Measurements from ENCODE around the gene FHAD1.
"Not testable (repeated sequence)": the region's sequence is repeated elsewhere in the genome, so short reads cannot be mapped to it uniquely, and the experiment has no call there.

FHAD1 gene

DNA sequence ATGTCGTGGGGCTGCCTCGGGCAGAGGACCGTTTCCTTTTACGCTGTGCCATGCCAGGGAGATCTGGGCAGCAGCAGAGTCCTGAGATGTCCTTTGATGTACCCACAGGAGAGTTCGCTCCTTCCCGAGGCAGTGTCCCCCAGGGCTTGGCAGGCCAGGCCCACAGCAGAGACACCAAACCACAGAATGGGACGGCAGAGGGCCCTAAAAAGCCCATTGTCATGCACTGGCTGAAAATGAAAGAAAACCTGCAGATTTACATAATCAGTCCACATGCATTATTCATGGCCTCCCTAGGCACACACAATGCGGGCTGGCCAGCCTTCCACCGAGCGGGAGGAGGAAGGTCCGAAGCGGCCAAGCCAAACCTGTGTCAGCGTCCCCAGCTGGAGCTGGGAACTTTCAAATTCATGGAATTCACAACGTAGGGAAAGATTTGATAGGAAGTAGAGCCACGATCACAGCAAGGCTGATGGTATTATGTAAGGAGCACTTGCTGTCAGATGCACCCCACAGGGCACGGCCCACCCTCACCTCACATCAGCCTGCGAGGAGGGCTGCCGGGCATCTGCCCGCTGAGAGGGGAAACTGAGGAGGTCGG, 137.4 kb downstream of the FHAD1 start:
- Histone ChIP-seq H3K27me3 (ENCODE audit: insufficient read depth, low read length) (peaks cover 90% of the 10 kb centered on the region), H3K9ac (ENCODE audit: low read depth, low read length) (no peak overlapping the region), H3K4me3 (ENCODE audit: low read length) (peak overlapping the region; percentile 33), H3K36me3 (ENCODE audit: insufficient read depth, low read length) (no peaks in the 10 kb centered on the region), H3K27ac (ENCODE audit: low read depth, low read length) (peak overlapping the region; percentile 65; the same call in 1 of the 2 replicates), H3K4me1 (ENCODE audit: insufficient read depth, low read length) (peaks cover 34% of the 10 kb centered on the region), H3K9me3 (ENCODE audit: insufficient read depth, low read depth, low read length) (no peaks in the 10 kb centered on the region)
- WGBS: 3% methylated on average over 18 of the region's 20 CpGs

DNA sequence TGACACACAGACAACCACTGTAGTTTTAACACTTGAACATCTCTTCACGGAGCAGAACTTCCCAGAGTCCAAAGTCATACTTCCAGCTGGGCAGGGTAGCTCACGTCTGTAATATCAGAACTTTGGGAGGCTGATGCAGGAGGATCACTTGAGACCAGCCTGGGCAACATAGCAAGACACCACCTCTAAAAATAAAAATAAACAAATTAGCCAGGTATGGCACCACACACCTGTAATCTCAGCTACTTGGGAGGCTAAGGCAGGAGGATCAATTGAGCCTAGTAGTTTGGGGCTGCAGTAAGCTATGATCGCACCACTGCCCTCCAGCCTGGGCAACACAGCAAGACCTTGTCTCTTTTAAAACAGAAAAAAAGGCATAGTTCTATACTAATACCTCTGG, 138.4 kb downstream of the FHAD1 start:
- H3K4me3 ChIP-seq (ENCODE audit: low read length): no peak overlapping the region
- H3K9ac ChIP-seq (ENCODE audit: low read depth, low read length): no peak overlapping the region
- H3K4me1 ChIP-seq (ENCODE audit: insufficient read depth, low read length): peaks cover 34% of the 10 kb centered on the region
- no peaks in the 10 kb centered on the region for H3K9me3 ChIP-seq (ENCODE audit: insufficient read depth, low read depth, low read length)
- no peak overlapping the region for H3K27ac ChIP-seq (ENCODE audit: low read depth, low read length)
- no peaks in the 10 kb centered on the region for H3K36me3 ChIP-seq (ENCODE audit: insufficient read depth, low read length)
- H3K27me3 ChIP-seq (ENCODE audit: insufficient read depth, low read length): peaks cover 83% of the 10 kb centered on the region
- WGBS: 74% methylated on average over 3 of the region's 3 CpGs

DNA sequence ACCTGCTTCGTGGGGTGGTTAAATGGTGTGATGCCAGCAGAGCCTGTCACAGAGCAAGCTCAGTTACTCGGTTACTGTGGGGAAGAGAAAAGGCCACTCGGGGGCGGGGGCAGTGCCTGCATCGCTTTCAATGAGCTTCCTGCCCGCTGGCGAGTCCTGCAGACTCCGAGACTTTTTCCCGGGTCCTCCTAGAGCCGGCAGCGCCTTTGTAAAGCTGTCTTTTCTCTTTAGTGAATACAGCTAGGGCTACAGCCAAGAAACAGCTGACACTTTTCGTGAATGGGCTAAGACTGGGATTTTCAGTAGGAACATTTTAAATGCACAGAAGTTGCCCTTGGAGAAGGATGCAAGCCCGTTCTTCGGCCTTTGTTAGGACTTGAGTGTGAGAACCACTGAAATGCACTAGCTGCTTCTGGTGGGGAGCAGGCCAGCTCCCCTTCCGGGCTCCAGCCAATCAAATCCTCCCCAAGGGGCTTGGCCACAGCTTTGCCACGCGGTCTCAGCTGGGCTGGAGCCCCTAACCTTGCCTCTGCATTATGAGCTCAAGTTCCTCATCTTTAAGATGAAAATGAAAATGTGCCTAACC, 139.2 kb downstream of the FHAD1 start:
- 0 out of 2 replicates have a peak overlapping the region, but pooled peaks have one; percentile 18 for H3K9ac ChIP-seq (ENCODE audit: low read depth, low read length)
- no peak overlapping the region for H3K27ac ChIP-seq (ENCODE audit: low read depth, low read length)
- peaks cover 75% of the 10 kb centered on the region for H3K27me3 ChIP-seq (ENCODE audit: insufficient read depth, low read length)
- 0 out of 2 replicates have a peak overlapping the region, but pooled peaks have one; percentile 1 for H3K4me3 ChIP-seq (ENCODE audit: low read length)
- WGBS: 16% methylated on average over 17 of the region's 17 CpGs
- H3K9me3 ChIP-seq (ENCODE audit: insufficient read depth, low read depth, low read length): no peaks in the 10 kb centered on the region
- H3K36me3 ChIP-seq (ENCODE audit: insufficient read depth, low read length): no peaks in the 10 kb centered on the region
- H3K4me1 ChIP-seq (ENCODE audit: insufficient read depth, low read length): peaks cover 34% of the 10 kb centered on the region

DNA sequence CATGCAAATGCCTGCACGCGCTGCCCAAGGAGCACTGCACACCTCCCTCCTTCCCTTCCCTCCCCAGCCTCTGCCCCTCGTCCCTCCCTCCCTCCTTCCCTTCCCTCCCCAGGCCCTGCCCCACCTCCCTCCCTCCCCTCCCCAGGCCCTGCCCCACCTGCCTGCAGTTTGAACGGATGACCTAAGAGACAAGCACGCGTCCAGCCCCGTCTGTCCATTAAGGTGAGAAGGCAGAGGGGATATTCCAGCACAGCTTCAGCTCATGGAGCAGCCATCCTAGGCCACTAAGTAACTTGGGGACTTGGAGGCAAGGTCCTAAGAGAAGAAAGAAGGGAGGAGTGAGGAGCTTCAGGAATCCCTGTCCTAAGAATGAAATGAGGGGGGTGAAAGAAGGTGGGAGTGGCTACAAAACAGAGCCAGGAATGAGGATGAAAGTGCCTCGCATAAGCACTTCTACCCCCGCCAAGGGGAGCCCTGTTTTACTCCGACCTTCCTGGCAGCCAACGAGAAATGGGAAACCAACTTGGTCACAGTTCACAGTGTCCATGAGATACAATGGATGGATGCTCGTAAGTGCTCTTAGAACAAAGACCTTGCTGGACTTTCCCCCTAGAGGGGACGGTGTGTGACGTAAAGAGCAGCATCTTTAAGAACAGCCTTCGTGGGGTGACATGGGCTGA, 141.3 kb downstream of the FHAD1 start:
- Histone ChIP-seq H3K9me3 (ENCODE audit: insufficient read depth, low read depth, low read length) (no peaks in the 10 kb centered on the region), H3K4me3 (ENCODE audit: low read length) (0 out of 2 replicates have a peak overlapping the region, but pooled peaks have one; percentile 3), H3K27me3 (ENCODE audit: insufficient read depth, low read length) (peaks cover 54% of the 10 kb centered on the region), H3K9ac (ENCODE audit: low read depth, low read length) (no peak overlapping the region), H3K4me1 (ENCODE audit: insufficient read depth, low read length) (peaks cover 33% of the 10 kb centered on the region), H3K27ac (ENCODE audit: low read depth, low read length) (no peak overlapping the region), H3K36me3 (ENCODE audit: insufficient read depth, low read length) (no peaks in the 10 kb centered on the region)
- 52% methylated on average over 14 of the region's 15 CpGs for WGBS

DNA sequence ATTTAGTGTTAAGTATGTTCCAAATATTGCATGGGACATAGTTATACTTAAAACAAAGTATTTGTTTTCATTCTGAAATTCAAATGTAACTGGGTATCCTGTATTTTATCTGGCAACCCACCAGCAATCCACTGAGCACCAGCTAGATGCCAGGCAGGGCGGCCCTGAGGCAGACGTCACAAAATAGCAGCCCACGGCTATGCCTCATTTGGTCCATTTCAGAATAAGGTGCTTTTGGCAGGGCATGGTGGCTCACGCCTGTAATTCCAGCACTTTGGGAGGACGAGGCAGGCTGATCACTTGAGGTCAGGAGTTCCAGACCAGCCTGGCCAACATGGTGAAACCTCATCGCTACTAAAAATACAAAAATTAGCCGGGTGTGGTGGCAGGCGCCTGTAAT, 142.8 kb downstream of the FHAD1 start:
- H3K9me3 ChIP-seq (ENCODE audit: insufficient read depth, low read depth, low read length); H3K4me3 ChIP-seq (ENCODE audit: low read length); H3K27ac ChIP-seq (ENCODE audit: low read depth, low read length); H3K36me3 ChIP-seq (ENCODE audit: insufficient read depth, low read length); H3K9ac ChIP-seq (ENCODE audit: low read depth, low read length): not testable (repeated sequence)
- WGBS: 95% methylated on average over 8 of the region's 8 CpGs
- H3K27me3 ChIP-seq (ENCODE audit: insufficient read depth, low read length): peaks cover 39% of the 10 kb centered on the region
- peaks cover 29% of the 10 kb centered on the region for H3K4me1 ChIP-seq (ENCODE audit: insufficient read depth, low read length)

DNA sequence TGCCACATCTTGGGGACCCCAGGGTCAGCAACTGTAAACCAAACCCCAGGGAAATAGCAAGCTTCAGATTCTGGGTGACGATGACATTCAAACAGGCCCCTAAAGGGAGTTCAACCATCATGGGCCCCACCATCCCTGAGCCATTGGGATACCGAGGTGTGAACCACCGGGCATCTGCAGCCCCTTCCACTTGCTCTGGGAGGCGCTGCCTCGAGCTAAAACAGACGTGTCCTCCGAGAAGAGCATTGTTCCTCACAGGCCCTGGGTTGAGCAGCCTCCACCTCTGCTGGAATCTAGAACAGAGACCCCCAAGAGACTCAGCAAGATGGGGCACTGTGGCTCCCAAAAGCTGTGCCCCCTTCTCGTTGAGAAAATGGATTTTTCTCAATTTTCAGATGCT, 143.6 kb downstream of the FHAD1 start:
- 87% methylated on average over 8 of the region's 8 CpGs for WGBS
- no peaks in the 10 kb centered on the region for H3K36me3 ChIP-seq (ENCODE audit: insufficient read depth, low read length)
- no peaks in the 10 kb centered on the region for H3K9me3 ChIP-seq (ENCODE audit: insufficient read depth, low read depth, low read length)
- no peak overlapping the region for H3K4me3 ChIP-seq (ENCODE audit: low read length)
- peaks cover 30% of the 10 kb centered on the region for H3K27me3 ChIP-seq (ENCODE audit: insufficient read depth, low read length)
- no peak overlapping the region for H3K27ac ChIP-seq (ENCODE audit: low read depth, low read length)
- no peak overlapping the region for H3K9ac ChIP-seq (ENCODE audit: low read depth, low read length)
- H3K4me1 ChIP-seq (ENCODE audit: insufficient read depth, low read length): peaks cover 23% of the 10 kb centered on the region

DNA sequence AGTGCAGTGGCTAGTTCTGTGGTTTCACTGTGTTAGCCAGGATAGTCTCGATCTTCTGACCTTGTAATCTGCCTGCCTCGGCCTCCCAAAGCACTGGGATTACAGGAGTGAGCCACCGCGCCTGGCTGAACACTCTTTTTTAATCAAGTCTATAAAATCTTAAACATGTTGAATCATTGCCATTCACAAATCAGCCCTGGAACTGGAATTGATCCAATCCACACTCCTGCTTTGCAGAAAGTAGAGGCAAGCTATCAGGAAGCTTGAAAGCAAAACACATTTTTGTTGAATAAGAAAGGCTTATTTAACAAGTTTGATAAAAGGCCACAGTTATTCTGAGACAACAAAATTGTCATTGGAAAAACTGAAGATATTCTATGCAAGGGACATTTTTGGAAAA, 144.3 kb downstream of the FHAD1 start:
- Histone ChIP-seq H3K9ac (ENCODE audit: low read depth, low read length) (no peak overlapping the region), H3K36me3 (ENCODE audit: insufficient read depth, low read length) (no peaks in the 10 kb centered on the region), H3K27ac (ENCODE audit: low read depth, low read length) (no peak overlapping the region), H3K4me1 (ENCODE audit: insufficient read depth, low read length) (peaks cover 17% of the 10 kb centered on the region; the same call in 1 of the 2 replicates), H3K4me3 (ENCODE audit: low read length) (no peak overlapping the region), H3K9me3 (ENCODE audit: insufficient read depth, low read depth, low read length) (no peaks in the 10 kb centered on the region), H3K27me3 (ENCODE audit: insufficient read depth, low read length) (peaks cover 23% of the 10 kb centered on the region)
- WGBS: 93% methylated on average over 4 of the region's 4 CpGs

DNA sequence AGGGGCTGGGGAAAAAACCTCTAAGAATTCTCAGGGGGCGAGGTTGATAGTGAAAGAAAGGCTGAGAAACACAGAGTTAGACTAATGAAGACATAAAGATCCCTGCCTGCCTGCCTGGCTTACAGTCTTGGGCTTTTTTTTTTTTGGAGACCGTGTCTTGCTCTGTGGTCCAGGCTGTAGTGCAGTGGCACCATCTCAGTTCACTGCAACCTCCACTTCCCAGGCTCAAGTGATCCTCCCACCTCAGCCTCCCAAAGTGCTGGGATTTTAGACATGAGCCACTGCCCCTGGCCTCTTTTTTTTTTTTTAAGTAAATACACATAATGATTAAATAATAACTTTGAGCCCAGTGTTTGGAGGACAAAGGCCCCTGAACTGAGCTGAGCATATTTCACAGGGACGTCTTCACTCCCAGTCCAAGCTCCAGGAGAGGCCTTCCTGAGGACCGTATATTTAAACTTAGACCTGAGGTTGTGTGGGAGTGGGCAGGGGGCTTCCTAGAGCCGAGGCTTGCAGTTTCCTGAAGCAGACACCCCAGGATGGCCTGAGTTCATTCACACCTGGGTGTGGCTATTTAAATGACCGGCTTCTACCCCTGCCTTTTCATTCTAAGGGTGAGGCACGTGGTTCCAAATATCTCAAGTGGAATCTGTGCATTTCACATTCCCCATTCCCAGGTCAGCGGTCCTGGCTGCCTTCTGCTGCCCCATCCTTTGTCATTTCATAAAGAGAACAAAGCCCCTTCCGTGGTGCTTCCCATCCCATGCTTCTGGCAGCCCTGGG, 146.6 kb downstream of the FHAD1 start:
- H3K9me3 ChIP-seq (ENCODE audit: insufficient read depth, low read depth, low read length): no peaks in the 10 kb centered on the region
- no peak overlapping the region for H3K27ac ChIP-seq (ENCODE audit: low read depth, low read length)
- 0 out of 2 replicates have a peak, but pooled peaks cover 7% of the 10 kb centered on the region for H3K4me1 ChIP-seq (ENCODE audit: insufficient read depth, low read length)
- H3K9ac ChIP-seq (ENCODE audit: low read depth, low read length): no peak overlapping the region
- peaks cover 5% of the 10 kb centered on the region; the same call in 1 of the 2 replicates for H3K27me3 ChIP-seq (ENCODE audit: insufficient read depth, low read length)
- H3K36me3 ChIP-seq (ENCODE audit: insufficient read depth, low read length): no peaks in the 10 kb centered on the region
- H3K4me3 ChIP-seq (ENCODE audit: low read length): no peak overlapping the region
- 47% methylated on average over 9 of the region's 9 CpGs for WGBS

DNA sequence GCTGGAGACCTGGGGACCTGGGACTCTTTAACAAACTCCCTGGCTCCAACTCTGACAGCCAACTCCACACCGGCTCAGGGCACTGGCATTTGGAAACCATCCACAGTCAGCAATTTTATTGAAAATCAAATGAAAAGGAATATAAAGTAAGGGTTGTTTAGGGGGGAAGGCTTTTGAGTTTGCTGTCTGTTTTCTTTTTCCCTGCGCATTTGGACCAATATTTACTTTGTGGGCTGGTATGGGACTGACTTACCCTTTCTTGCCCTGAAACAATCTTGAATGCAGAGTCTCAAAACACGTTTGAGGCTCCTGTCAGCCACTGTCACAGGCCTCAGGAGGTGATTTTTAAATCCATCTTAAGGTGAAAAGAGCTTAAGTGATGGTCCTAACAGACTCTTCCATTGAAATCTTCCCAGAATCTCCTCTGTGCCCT, 147.3 kb downstream of the FHAD1 start:
- 66% methylated on average over 2 of the region's 3 CpGs for WGBS
- no peaks in the 10 kb centered on the region for H3K36me3 ChIP-seq (ENCODE audit: insufficient read depth, low read length)
- H3K4me3 ChIP-seq (ENCODE audit: low read length): no peak overlapping the region
- H3K27ac ChIP-seq (ENCODE audit: low read depth, low read length): no peak overlapping the region
- H3K27me3 ChIP-seq (ENCODE audit: insufficient read depth, low read length): no peaks in the 10 kb centered on the region; the same call in 1 of the 2 replicates
- no peak overlapping the region for H3K9ac ChIP-seq (ENCODE audit: low read depth, low read length)
- H3K4me1 ChIP-seq (ENCODE audit: insufficient read depth, low read length): 0 out of 2 replicates have a peak, but pooled peaks cover 5% of the 10 kb centered on the region
- H3K9me3 ChIP-seq (ENCODE audit: insufficient read depth, low read depth, low read length): peaks cover 1% of the 10 kb centered on the region; the same call in 1 of the 2 replicates

DNA sequence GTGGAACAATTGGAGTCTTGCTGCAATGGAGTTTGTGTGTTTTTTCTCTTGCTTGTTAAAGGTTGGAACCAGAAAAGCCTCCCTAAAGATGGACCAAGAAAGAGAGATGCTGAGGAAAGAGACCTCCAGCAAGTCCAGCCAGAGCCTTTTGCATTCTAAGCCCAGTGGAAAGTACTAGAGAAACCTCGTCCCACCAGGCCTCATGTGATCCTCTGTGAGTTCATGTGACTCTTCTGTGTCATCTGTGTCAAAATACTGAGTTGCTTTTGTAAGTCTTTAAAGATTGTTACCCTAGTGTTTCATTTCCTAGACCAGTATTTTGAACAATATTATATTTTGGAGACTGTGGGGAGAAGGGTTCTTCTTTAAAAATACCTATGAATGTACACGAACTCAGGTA, 150.2 kb downstream of the FHAD1 start:
- H3K4me1 ChIP-seq (ENCODE audit: insufficient read depth, low read length): 0 out of 2 replicates have a peak, but pooled peaks cover 5% of the 10 kb centered on the region
- no peak overlapping the region for H3K4me3 ChIP-seq (ENCODE audit: low read length)
- WGBS: 100% methylated on average over 2 of the region's 2 CpGs
- peaks cover 14% of the 10 kb centered on the region for H3K9me3 ChIP-seq (ENCODE audit: insufficient read depth, low read depth, low read length)
- no peaks in the 10 kb centered on the region for H3K36me3 ChIP-seq (ENCODE audit: insufficient read depth, low read length)
- no peaks in the 10 kb centered on the region for H3K27me3 ChIP-seq (ENCODE audit: insufficient read depth, low read length)
- H3K27ac ChIP-seq (ENCODE audit: low read depth, low read length): no peak overlapping the region
- no peak overlapping the region for H3K9ac ChIP-seq (ENCODE audit: low read depth, low read length)

DNA sequence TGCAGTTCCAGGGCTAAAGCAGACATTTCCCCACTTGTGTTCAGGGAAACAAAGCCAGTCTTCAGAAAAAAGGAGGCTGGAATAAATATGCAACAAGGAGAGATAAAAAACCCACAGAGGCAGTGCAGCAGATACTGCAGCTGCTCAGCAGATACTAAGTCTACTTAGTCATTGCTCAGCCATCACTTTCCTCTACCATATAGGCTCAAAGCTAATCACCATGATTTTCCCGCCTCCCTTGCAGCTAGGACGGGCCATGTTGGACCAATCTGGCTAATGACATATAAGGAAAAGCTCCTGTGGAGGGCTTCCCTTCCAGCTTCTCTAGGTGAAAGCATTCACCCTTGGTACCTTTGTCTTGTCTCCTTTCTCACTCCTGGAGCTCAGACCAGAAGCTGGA, 152.7 kb downstream of the FHAD1 start:
- Histone ChIP-seq H3K9ac (ENCODE audit: low read depth, low read length) (no peak overlapping the region), H3K4me3 (ENCODE audit: low read length) (no peak overlapping the region)
- WGBS: 100% methylated on average over 2 of the region's 2 CpGs

More for the DNA sequence above, 152.7 kb downstream of the FHAD1 start:
- H3K27me3 ChIP-seq (ENCODE audit: insufficient read depth, low read length): no peaks in the 10 kb centered on the region
- no peaks in the 10 kb centered on the region for H3K36me3 ChIP-seq (ENCODE audit: insufficient read depth, low read length)
- peaks cover 14% of the 10 kb centered on the region for H3K9me3 ChIP-seq (ENCODE audit: insufficient read depth, low read depth, low read length)
- H3K4me1 ChIP-seq (ENCODE audit: insufficient read depth, low read length): no peaks in the 10 kb centered on the region
- H3K27ac ChIP-seq (ENCODE audit: low read depth, low read length): no peak overlapping the region
